GM12878 (cell line): Measurements from ENCODE around the gene TANC1. TPM values are rescaled to one million over a fixed set of nuclear protein-coding genes. Genes with fewer than 3 reads are reported as not detected.

Source experiments
- ATAC-seq: fragments of 200-7000 bp; cut with Tn5 transposase; 3 replicates; pipeline ENCODE4 v1.9.1; 2020; ENCODE audit warnings: mild to moderate bottlenecking, moderate library complexity
- BruUV-seq: library from RNA; stranded (reverse); fragments of 400-500 nt; replicated peaks from 2 replicates; lab custom pipeline; 2021; lab: Mats Ljungman, UMichigan
- CTCF ChIA-PET: fragments of 300-600 bp; sonication (Branson Sonifier 250); formaldehyde crosslinking; extraction: SDS; loops from one replicate; lab custom pipeline; 2021; ENCODE audit warnings: inconsistent platforms; lab: Yijun Ruan, JAX
- POLR2A ChIA-PET: fragments of 350-600 bp; formaldehyde crosslinking; extraction: SDS; loops from one replicate; lab custom pipeline; 2021; ENCODE audit warnings: inconsistent platforms; lab: Charles Lee
- RAD21 ChIA-PET: fragments of 300-600 bp; sonication (Branson Sonifier 250); formaldehyde crosslinking; loops from one replicate; lab custom pipeline; 2023; ENCODE audit warnings: antibody characterized with exemption; ENCODE audit not compliant: unreplicated experiment; lab: Charles Lee
- SMC1A ChIA-PET: fragments of 300-600 bp; sonication (Branson Sonifier 250); formaldehyde crosslinking; loops from one replicate; lab custom pipeline; 2023; ENCODE audit not compliant: unreplicated experiment, uncharacterized antibody; lab: Charles Lee
- DNase-seq: peaks from one replicate; pipeline ENCODE4 v3.0.0-alpha.2; 2011; ENCODE audit warnings: low read depth, low spot score
- FAIRE-seq: peaks from 3 replicates; lab custom pipeline; 2011; peaks lifted over from hg19 to GRCh38; lab: Jason Lieb, UNC
- H2AFZ ChIP-seq: 2 replicates; pipeline ENCODE4 v1.6.0; 2011; ENCODE audit warnings: low read depth, low read length, control low read depth; ENCODE audit not compliant: control insufficient read depth
- H3K27ac ChIP-seq: 2 replicates; pipeline ENCODE4 v1.5.1; 2011; ENCODE audit warnings: control low read depth; ENCODE audit not compliant: control insufficient read depth, insufficient read depth
- H3K27me3 ChIP-seq, 2 experiments: replicated peaks in 1 of 2; 2 replicates each; pipeline versions ENCODE4 v1.6.0 to v1.6.1; 2011; ENCODE audit warnings: low read length in 1 of 2; ENCODE audit not compliant: control insufficient read depth in 2 of 2, insufficient read depth in 2 of 2
- H3K36me3 ChIP-seq, 2 experiments: 2 replicates each; pipeline ENCODE4 v1.5.1; 2011; ENCODE audit warnings: low read length in 1 of 2; ENCODE audit not compliant: control insufficient read depth in 2 of 2, insufficient read depth in 2 of 2
- H3K4me1 ChIP-seq: 2 replicates; pipeline ENCODE4 v1.6.1; 2011; ENCODE audit warnings: mild to moderate bottlenecking, low read length, moderate library complexity, mixed read lengths; ENCODE audit not compliant: control insufficient read depth, insufficient read depth
- H3K4me2 ChIP-seq: 2 replicates; pipeline ENCODE4 v1.6.0; 2011; ENCODE audit warnings: control low read depth; ENCODE audit not compliant: control insufficient read depth, insufficient read depth
- H3K4me3 ChIP-seq: fragments of 200-600 bp; sonication (generic); 2 replicates; pipeline ENCODE4 v1.5.1; 2016
- H3K79me2 ChIP-seq: 2 replicates; pipeline ENCODE4 v1.6.0; 2011; ENCODE audit warnings: low read length; ENCODE audit not compliant: control insufficient read depth, insufficient read depth
- H3K9ac ChIP-seq: 2 replicates; pipeline ENCODE4 v1.8.0; 2011; ENCODE audit warnings: low read length, control low read depth, mixed read lengths; ENCODE audit not compliant: control insufficient read depth, insufficient read depth
- H3K9me3 ChIP-seq: replicated peaks from 3 replicates; pipeline ENCODE4 v1.5.1; 2011; ENCODE audit warnings: mild to moderate bottlenecking, low read length; ENCODE audit not compliant: control insufficient read depth, insufficient read depth
- H4K20me1 ChIP-seq: 2 replicates; pipeline ENCODE4 v1.6.0; 2011; ENCODE audit not compliant: control insufficient read depth, insufficient read depth
- BHLHE40 ChIP-seq, 2 experiments: fragments of 450-650 bp in 1 of 2; IDR thresholded peaks; 2 replicates each; pipeline ENCODE4 v1.6.1; 2011 to 2017; ENCODE audit warnings: low read depth in 2 of 2, borderline replicate concordance in 1 of 2, improper control_type of control experiment in 1 of 2, low read length in 1 of 2, mild to moderate bottlenecking in 1 of 2
- CHD4 ChIP-seq: fragments of 200-600 bp; sonication (generic); IDR thresholded peaks from 2 replicates; pipeline ENCODE4 v1.6.1; 2016; ENCODE audit warnings: mild to moderate bottlenecking
- EGR1 ChIP-seq, 2 experiments: IDR thresholded peaks; 1 replicate in 1 of 2; 2 replicates in 1 of 2; pipeline ENCODE4 v1.6.1; 2011 to 2012; ENCODE audit warnings: low read depth in 2 of 2, low read length in 2 of 2, borderline replicate concordance in 1 of 2, mild to moderate bottlenecking in 1 of 2, moderate library complexity in 1 of 2
- EZH2 ChIP-seq: IDR thresholded peaks from 2 replicates; pipeline ENCODE4 v1.6.1; 2012; ENCODE audit warnings: low read depth, mild to moderate bottlenecking, control low read depth, inconsistent platforms, low read length, borderline replicate concordance; ENCODE audit not compliant: control insufficient read depth
- GABPA ChIP-seq: IDR thresholded peaks from 2 replicates; pipeline ENCODE4 v1.6.1; 2014; ENCODE audit warnings: antibody characterized with exemption, low read depth, mild to moderate bottlenecking, inconsistent platforms
- IKZF1 ChIP-seq: fragments of 450-650 bp; conservative IDR thresholded peaks from 2 replicates; pipeline ENCODE4 v1.6.1; 2017; ENCODE audit warnings: antibody characterized with exemption, mild to moderate bottlenecking
- JUNB ChIP-seq: IDR thresholded peaks from 2 replicates; pipeline ENCODE4 v1.6.1; 2016; ENCODE audit warnings: antibody characterized with exemption, mild to moderate bottlenecking
- KLF5 ChIP-seq: fragments of 450-650 bp; IDR thresholded peaks from 2 replicates; pipeline ENCODE4 v1.6.1; 2014; ENCODE audit warnings: mild to moderate bottlenecking; ENCODE audit not compliant: partially characterized antibody
- NFYA ChIP-seq: IDR thresholded peaks from 2 replicates; pipeline ENCODE4 v1.6.1; 2011; ENCODE audit warnings: low read depth, mild to moderate bottlenecking, low read length, improper control_type of control experiment, borderline replicate concordance
- NR2C1 ChIP-seq: fragments of 450-650 bp; IDR thresholded peaks from 2 replicates; pipeline ENCODE4 v1.6.1; 2017; ENCODE audit warnings: antibody characterized with exemption, mild to moderate bottlenecking, moderate library complexity
- POLR2AphosphoS2 ChIP-seq: IDR thresholded peaks from 2 replicates; pipeline ENCODE4 v1.6.1; 2011; ENCODE audit warnings: low read depth, mild to moderate bottlenecking, low read length, improper control_type of control experiment, moderate library complexity
- POLR2AphosphoS5 ChIP-seq: IDR thresholded peaks from 2 replicates; pipeline ENCODE4 v1.6.1; 2011; ENCODE audit warnings: mild to moderate bottlenecking, low read length, inconsistent platforms
- RAD21 ChIP-seq: IDR thresholded peaks from 2 replicates; pipeline ENCODE4 v1.6.1; 2011; ENCODE audit warnings: mild to moderate bottlenecking, low read depth, low read length, moderate library complexity; ENCODE audit not compliant: insufficient read depth
- ZNF622 ChIP-seq: fragments of 450-650 bp; IDR thresholded peaks from 2 replicates; pipeline ENCODE4 v1.6.1; 2017; ENCODE audit warnings: mild to moderate bottlenecking, inconsistent platforms
- WGBS: methylation state at CpG from one replicate; pipeline ENCODE4 v1.1.6; 2016; ENCODE audit warnings: low lambda C conversion rate; ENCODE audit not compliant: insufficient replicate concordance, insufficient coverage; ENCODE audit errors: missing lambda C conversion rate; 5-methylcytosine and 5-hydroxymethylcytosine counted together
- in situ Hi-C: fragments of 300-500 bp; cut with MboI; formaldehyde crosslinking; loops from 9 replicates; pipeline ENCODE4 v1.14.3; 2018; ENCODE audit warnings: mixed read lengths
- intact Hi-C: fragments of 100-400 bp; cut with micrococcal nuclease; formaldehyde crosslinking; loops from one replicate; pipeline ENCODE4 v1.14.2; 2022; ENCODE audit not compliant: unreplicated experiment
- polyA plus RNA-seq, 11 experiments: library from polyadenylated mRNA; depleted of rRNA in 4 of 11; unstranded in 6 of 11; stranded (reverse) in 5 of 11; fragments of >200 nt; fragmentation: Nextera tagmentation in 4 of 11; fragmentation: Illumina TruSeq in 1 of 11; extraction: Ambion mirVana in 4 of 11; extraction: Trizol in 1 of 11; gene quantifications; 1 replicate in 1 of 11; 2 replicates in 10 of 11; pipeline versions ENCODE4 v1.2.1 to v1.2.3, GENCODE V29; 2011 to 2016; ENCODE audit warnings: inconsistent platforms in 2 of 11, missing spikeins in 2 of 11, low read depth in 1 of 11
- total RNA-seq, 4 experiments: library from RNA; depleted of rRNA in 3 of 4; stranded (reverse); fragments of >200 nt in 3 of 4; fragmentation: Illumina TruSeq in 1 of 4; extraction: Trizol in 1 of 4; gene quantifications; 2 replicates each; pipeline versions ENCODE4 v1.2.1 to v1.2.3, GENCODE V29; 2013 to 2021
- TF ChIP-seq, protein P1 (sequence below): fragments of 450-650 bp; IDR thresholded peaks from 2 replicates; pipeline ENCODE4 v1.6.1; 2017; ENCODE audit warnings: mild to moderate bottlenecking
- TF ChIP-seq, protein P2 (sequence below): IDR thresholded peaks from 2 replicates; pipeline ENCODE4 v1.6.1; 2011; ENCODE audit warnings: mild to moderate bottlenecking, low read depth, low read length, moderate library complexity; ENCODE audit not compliant: insufficient replicate concordance
- TF ChIP-seq, protein P3 (sequence below): IDR thresholded peaks from 2 replicates; pipeline ENCODE4 v1.6.1; 2012; ENCODE audit warnings: low read depth, low read length, improper control_type of control experiment
- TF ChIP-seq, protein P4 (sequence below): fragments of 450-650 bp; IDR thresholded peaks from 2 replicates; pipeline ENCODE4 v1.6.1; 2017; ENCODE audit warnings: low read depth, mild to moderate bottlenecking, moderate library complexity
- TF ChIP-seq, protein P5 (sequence below): IDR thresholded peaks from 2 replicates; pipeline ENCODE4 v1.6.1; 2011; ENCODE audit warnings: low read depth, mild to moderate bottlenecking, low read length, moderate library complexity, borderline replicate concordance; ENCODE audit errors: extremely low read depth

TANC1 gene
- total and polyA plus RNA-seq, 10 of the 15 experiments (the other 5 are each of a cell fraction or from before 2014, with no cell fraction given), result 0.05 to 5.0 (median 0.34) TPM

DNA sequence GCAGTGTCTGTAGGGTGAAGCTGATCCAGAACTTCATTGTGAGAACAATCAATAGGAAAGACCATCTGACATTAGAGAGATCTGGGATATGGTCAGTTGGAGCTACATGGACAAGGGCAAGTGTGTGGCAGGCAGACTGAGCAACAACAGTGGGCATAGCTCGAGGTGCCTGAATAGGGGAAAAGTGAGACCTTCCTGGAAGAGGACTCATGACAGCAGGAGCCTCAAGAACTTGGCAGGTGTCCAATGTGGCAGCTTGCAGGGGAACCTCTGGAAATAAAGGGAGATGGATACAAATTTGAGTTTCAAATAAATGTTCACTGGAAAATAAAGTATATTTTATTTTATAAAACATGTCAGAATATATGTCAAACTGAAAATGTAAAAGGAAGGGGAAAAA lies 117.9 kb downstream of the TANC1 start:
- ChIA-PET SMC1A (no interaction called here), CTCF (no interaction called here), POLR2A (no interaction called here), RAD21 (interaction anchor here (0.6 kb wide), 1 partner anchor 178 kb away, joined by 3 read pairs; no protein-coding TSS in a partner anchor)
- no peak overlapping the region for H3K9ac ChIP-seq
- H3K36me3 ChIP-seq, result no peaks in the 10 kb centered on the region
- TF ChIP-seq KLF5, result no peak
- TF ChIP-seq EZH2, result no peak
- no peak for TF ChIP-seq NFYA
- TF ChIP-seq GABPA, result no peak
- no peak for TF ChIP-seq NR2C1
- TF ChIP-seq BHLHE40 (IDR thresholded peaks at IDR 0.05; ENCODE audit: borderline replicate concordance in 1 of 2, low read depth in 2 of 2, low read length in 1 of 2), result no peak
- TF ChIP-seq, protein P1, sequence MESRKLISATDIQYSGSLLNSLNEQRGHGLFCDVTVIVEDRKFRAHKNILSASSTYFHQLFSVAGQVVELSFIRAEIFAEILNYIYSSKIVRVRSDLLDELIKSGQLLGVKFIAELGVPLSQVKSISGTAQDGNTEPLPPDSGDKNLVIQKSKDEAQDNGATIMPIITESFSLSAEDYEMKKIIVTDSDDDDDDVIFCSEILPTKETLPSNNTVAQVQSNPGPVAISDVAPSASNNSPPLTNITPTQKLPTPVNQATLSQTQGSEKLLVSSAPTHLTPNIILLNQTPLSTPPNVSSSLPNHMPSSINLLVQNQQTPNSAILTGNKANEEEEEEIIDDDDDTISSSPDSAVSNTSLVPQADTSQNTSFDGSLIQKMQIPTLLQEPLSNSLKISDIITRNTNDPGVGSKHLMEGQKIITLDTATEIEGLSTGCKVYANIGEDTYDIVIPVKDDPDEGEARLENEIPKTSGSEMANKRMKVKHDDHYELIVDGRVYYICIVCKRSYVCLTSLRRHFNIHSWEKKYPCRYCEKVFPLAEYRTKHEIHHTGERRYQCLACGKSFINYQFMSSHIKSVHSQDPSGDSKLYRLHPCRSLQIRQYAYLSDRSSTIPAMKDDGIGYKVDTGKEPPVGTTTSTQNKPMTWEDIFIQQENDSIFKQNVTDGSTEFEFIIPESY, result no peak
- no peak for TF ChIP-seq RAD21
- no peak for TF ChIP-seq JUNB
- TF ChIP-seq, protein P2, sequence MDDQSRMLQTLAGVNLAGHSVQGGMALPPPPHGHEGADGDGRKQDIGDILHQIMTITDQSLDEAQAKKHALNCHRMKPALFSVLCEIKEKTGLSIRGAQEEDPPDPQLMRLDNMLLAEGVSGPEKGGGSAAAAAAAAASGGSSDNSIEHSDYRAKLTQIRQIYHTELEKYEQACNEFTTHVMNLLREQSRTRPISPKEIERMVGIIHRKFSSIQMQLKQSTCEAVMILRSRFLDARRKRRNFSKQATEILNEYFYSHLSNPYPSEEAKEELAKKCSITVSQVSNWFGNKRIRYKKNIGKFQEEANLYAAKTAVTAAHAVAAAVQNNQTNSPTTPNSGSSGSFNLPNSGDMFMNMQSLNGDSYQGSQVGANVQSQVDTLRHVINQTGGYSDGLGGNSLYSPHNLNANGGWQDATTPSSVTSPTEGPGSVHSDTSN, result no peak
- no peak for TF ChIP-seq POLR2AphosphoS5
- no peak for TF ChIP-seq ZNF622
- TF ChIP-seq, protein P3, sequence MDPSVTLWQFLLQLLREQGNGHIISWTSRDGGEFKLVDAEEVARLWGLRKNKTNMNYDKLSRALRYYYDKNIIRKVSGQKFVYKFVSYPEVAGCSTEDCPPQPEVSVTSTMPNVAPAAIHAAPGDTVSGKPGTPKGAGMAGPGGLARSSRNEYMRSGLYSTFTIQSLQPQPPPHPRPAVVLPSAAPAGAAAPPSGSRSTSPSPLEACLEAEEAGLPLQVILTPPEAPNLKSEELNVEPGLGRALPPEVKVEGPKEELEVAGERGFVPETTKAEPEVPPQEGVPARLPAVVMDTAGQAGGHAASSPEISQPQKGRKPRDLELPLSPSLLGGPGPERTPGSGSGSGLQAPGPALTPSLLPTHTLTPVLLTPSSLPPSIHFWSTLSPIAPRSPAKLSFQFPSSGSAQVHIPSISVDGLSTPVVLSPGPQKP, result no peak
- no peak for TF ChIP-seq CHD4
- TF ChIP-seq, protein P4, sequence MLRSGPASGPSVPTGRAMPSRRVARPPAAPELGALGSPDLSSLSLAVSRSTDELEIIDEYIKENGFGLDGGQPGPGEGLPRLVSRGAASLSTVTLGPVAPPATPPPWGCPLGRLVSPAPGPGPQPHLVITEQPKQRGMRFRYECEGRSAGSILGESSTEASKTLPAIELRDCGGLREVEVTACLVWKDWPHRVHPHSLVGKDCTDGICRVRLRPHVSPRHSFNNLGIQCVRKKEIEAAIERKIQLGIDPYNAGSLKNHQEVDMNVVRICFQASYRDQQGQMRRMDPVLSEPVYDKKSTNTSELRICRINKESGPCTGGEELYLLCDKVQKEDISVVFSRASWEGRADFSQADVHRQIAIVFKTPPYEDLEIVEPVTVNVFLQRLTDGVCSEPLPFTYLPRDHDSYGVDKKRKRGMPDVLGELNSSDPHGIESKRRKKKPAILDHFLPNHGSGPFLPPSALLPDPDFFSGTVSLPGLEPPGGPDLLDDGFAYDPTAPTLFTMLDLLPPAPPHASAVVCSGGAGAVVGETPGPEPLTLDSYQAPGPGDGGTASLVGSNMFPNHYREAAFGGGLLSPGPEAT, result no peak
- TF ChIP-seq POLR2AphosphoS2, result no peak
- TF ChIP-seq, protein P5, sequence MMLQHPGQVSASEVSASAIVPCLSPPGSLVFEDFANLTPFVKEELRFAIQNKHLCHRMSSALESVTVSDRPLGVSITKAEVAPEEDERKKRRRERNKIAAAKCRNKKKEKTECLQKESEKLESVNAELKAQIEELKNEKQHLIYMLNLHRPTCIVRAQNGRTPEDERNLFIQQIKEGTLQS, result no peak
- TF ChIP-seq IKZF1, result no peak
- no peak for TF ChIP-seq EGR1 (IDR thresholded peaks at IDR 0.05; ENCODE audit: borderline replicate concordance in 1 of 2, low read depth in 2 of 2, low read length in 2 of 2)
- no peak overlapping the region for H3K27ac ChIP-seq
- in situ Hi-C loops (no loop called here), intact Hi-C loops (no loop called here)
- H3K4me2 ChIP-seq, result no peak overlapping the region
- no peak for FAIRE-seq
- H3K27me3 ChIP-seq, result no peaks in the 10 kb centered on the region
- no TSS peak for BruUV-seq
- H4K20me1 ChIP-seq, result no peaks in the 10 kb centered on the region
- no peaks in the 10 kb centered on the region for H3K79me2 ChIP-seq
- WGBS, result 55% methylated on average over 1 of the region's 1 CpG
- no peak overlapping the region for H3K4me3 ChIP-seq
- peaks cover 11% of the 10 kb centered on the region for H3K4me1 ChIP-seq
- H3K9me3 ChIP-seq, result no peaks in the 10 kb centered on the region
- no peak for ATAC-seq
- no peak overlapping the region for H2AFZ ChIP-seq
- DNase-seq, result no peak
